Measurements from ENCODE around the gene LTBP2.

LTBP2 gene

GRCh38 chr14:74524076-74524811 lies 87.8 kb downstream of the LTBP2 start:
- no peak for TF ChIP-seq CTCF (IDR thresholded peaks at IDR 0.05; ENCODE audit: low read length)
- TF ChIP-seq EZH2phosphoT487 (IDR thresholded peaks at IDR 0.05; ENCODE audit: low read length), result no peak
- TF ChIP-seq EZH2 (optimal IDR thresholded peaks at IDR 0.05; ENCODE audit: low read depth, low read length), result no peak
- Histone ChIP-seq H4K20me1 (ENCODE audit: insufficient read depth, low read length) (no peaks in the 10 kb centered on the region), H2AFZ (ENCODE audit: low read length) (no peak overlapping the region), H3K79me2 (ENCODE audit: low read length) (no peaks in the 10 kb centered on the region), H3K4me3 (ENCODE audit: low read length) (no peak overlapping the region), H3K27me3 (replicated peaks; ENCODE audit: insufficient read depth, low read length) (peaks cover 19% of the 10 kb centered on the region), H3K9ac (ENCODE audit: low read length) (no peak overlapping the region), H3K27ac (ENCODE audit: low read length) (no peak overlapping the region), H3K4me1 (ENCODE audit: low read length) (peaks cover 15% of the 10 kb centered on the region), H3K4me2 (ENCODE audit: low read depth, low read length) (no peak overlapping the region), H3F3A (ENCODE audit: insufficient read depth, low read length) (no peaks in the 10 kb centered on the region), H3K9me3 (replicated peaks; ENCODE audit: insufficient read depth, low read length) (no peaks in the 10 kb centered on the region), H3K9me2 (replicated peaks; ENCODE audit: insufficient read depth, low read length) (no peaks in the 10 kb centered on the region), H3K36me3 (replicated peaks; ENCODE audit: insufficient read depth, low read length) (no peaks in the 10 kb centered on the region)
- no peak for DNase-seq

GRCh38 chr14:74522740-74523139 lies 89.3 kb downstream of the LTBP2 start:
- Histone ChIP-seq H3K4me2 (ENCODE audit: low read depth, low read length) (no peak overlapping the region), H3K9me2 (replicated peaks; ENCODE audit: insufficient read depth, low read length) (no peaks in the 10 kb centered on the region), H3K27ac (ENCODE audit: low read length) (no peak overlapping the region), H3K9ac (ENCODE audit: low read length) (no peak overlapping the region), H3K27me3 (replicated peaks; ENCODE audit: insufficient read depth, low read length) (peaks cover 33% of the 10 kb centered on the region), H3K9me3 (replicated peaks; ENCODE audit: insufficient read depth, low read length) (no peaks in the 10 kb centered on the region), H3F3A (ENCODE audit: insufficient read depth, low read length) (no peaks in the 10 kb centered on the region), H3K36me3 (replicated peaks; ENCODE audit: insufficient read depth, low read length) (no peaks in the 10 kb centered on the region), H3K4me1 (ENCODE audit: low read length) (peaks cover 15% of the 10 kb centered on the region), H2AFZ (ENCODE audit: low read length) (no peak overlapping the region), H3K4me3 (ENCODE audit: low read length) (no peak overlapping the region), H3K79me2 (ENCODE audit: low read length) (no peaks in the 10 kb centered on the region), H4K20me1 (ENCODE audit: insufficient read depth, low read length) (no peaks in the 10 kb centered on the region)
- no peak for DNase-seq
- TF ChIP-seq EZH2phosphoT487 (IDR thresholded peaks at IDR 0.05; ENCODE audit: low read length), result no peak

- Histone ChIP-seq H3K27ac (ENCODE audit: low read length) (no peak overlapping the region), H3K9me3 (replicated peaks; ENCODE audit: insufficient read depth, low read length) (no peaks in the 10 kb centered on the region), H3K4me1 (ENCODE audit: low read length) (peaks cover 15% of the 10 kb centered on the region), H3K27me3 (replicated peaks; ENCODE audit: insufficient read depth, low read length) (peaks cover 43% of the 10 kb centered on the region), H3K79me2 (ENCODE audit: low read length) (no peaks in the 10 kb centered on the region), H3K36me3 (replicated peaks; ENCODE audit: insufficient read depth, low read length) (no peaks in the 10 kb centered on the region), H3F3A (ENCODE audit: insufficient read depth, low read length) (no peaks in the 10 kb centered on the region), H3K9ac (ENCODE audit: low read length) (no peak overlapping the region), H3K4me2 (ENCODE audit: low read depth, low read length) (no peak overlapping the region), H2AFZ (ENCODE audit: low read length) (no peak overlapping the region), H3K9me2 (replicated peaks; ENCODE audit: insufficient read depth, low read length) (no peaks in the 10 kb centered on the region), H4K20me1 (ENCODE audit: insufficient read depth, low read length) (no peaks in the 10 kb centered on the region), H3K4me3 (ENCODE audit: low read length) (no peak overlapping the region)
- no peak for TF ChIP-seq EZH2phosphoT487 (IDR thresholded peaks at IDR 0.05; ENCODE audit: low read length)
- no peak for TF ChIP-seq EZH2 (optimal IDR thresholded peaks at IDR 0.05; ENCODE audit: low read depth, low read length)
- TF ChIP-seq CTCF (IDR thresholded peaks at IDR 0.05; ENCODE audit: low read length), result no peak
- DNase-seq, result no peak
Measured at GRCh38 chr14:74521756-74522155, 90.3 kb downstream of the LTBP2 start.

All from MM.1S (cell line).